ENCODE measurements around the gene PCSK6.

The PCSK6 gene

GRCh38 chr15:101307897-101308603 lies 181.5 kb downstream of the PCSK6 start:
- TF ChIP-seq CTCF (IDR thresholded peaks at IDR 0.05; ENCODE audit: low read depth, low read length) = no peak
- H3K4me3 ChIP-seq (ENCODE audit: low read depth, low read length) = no peak overlapping the region

- H3K4me3 ChIP-seq (ENCODE audit: low read depth, low read length) = no peak overlapping the region
- TF ChIP-seq CTCF (IDR thresholded peaks at IDR 0.05; ENCODE audit: low read depth, low read length) = no peak
Measured at GRCh38 chr15:101307048-101307896, 182.2 kb downstream of the PCSK6 start.

- no peak overlapping the region for H3K4me3 ChIP-seq (ENCODE audit: low read depth, low read length)
- TF ChIP-seq CTCF (IDR thresholded peaks at IDR 0.05; ENCODE audit: low read depth, low read length) = no peak
Measured at GRCh38 chr15:101306341-101307047, 183.0 kb downstream of the PCSK6 start.

- no peak for TF ChIP-seq CTCF (IDR thresholded peaks at IDR 0.05; ENCODE audit: low read depth, low read length)
- no peak overlapping the region for H3K4me3 ChIP-seq (ENCODE audit: low read depth, low read length)
Measured at GRCh38 chr15:101305820-101306255, 183.7 kb downstream of the PCSK6 start.

- no peak overlapping the region for H3K4me3 ChIP-seq (ENCODE audit: low read depth, low read length)
- TF ChIP-seq CTCF (IDR thresholded peaks at IDR 0.05; ENCODE audit: low read depth, low read length) = no peak
Measured at GRCh38 chr15:101303408-101303807, 186.1 kb downstream of the PCSK6 start.

GRCh38 chr15:101296418-101297405 lies 192.8 kb downstream of the PCSK6 start:
- H3K4me3 ChIP-seq (ENCODE audit: low read depth, low read length) = peak overlapping the region; percentile 98
- TF ChIP-seq CTCF (IDR thresholded peaks at IDR 0.05; ENCODE audit: low read depth, low read length) = no peak

All from WI38 (cell line).